Karpas-422 (cell line): ENCODE data around the gene SPACA7. TPM values are rescaled to one million over a fixed set of nuclear protein-coding genes. Genes with fewer than 3 reads are reported as not detected.
"Not testable (repeated sequence)": the region's sequence is repeated elsewhere in the genome, so short reads cannot be mapped to it uniquely, and the experiment has no call there.

Experiments used
- DNase-seq: peaks from one replicate; pipeline ENCODE4 v3.0.0-alpha.2; 2015
- H2AFZ ChIP-seq: fragments of 200-600 bp; sonication (generic); 2 replicates; pipeline ENCODE4 v1.6.1; 2014; ENCODE audit warnings: antibody characterized with exemption, low read length, mixed read lengths
- H3K27ac ChIP-seq: fragments of 200-600 bp; sonication (generic); 2 replicates; pipeline ENCODE4 v1.5.1; 2014; ENCODE audit warnings: mild to moderate bottlenecking, low read length, moderate library complexity
- H3K27me3 ChIP-seq: fragments of 200-600 bp; sonication (generic); 2 replicates; pipeline ENCODE4 v1.6.1; 2014; ENCODE audit warnings: low read length, mixed read lengths
- H3K36me3 ChIP-seq: fragments of 200-600 bp; sonication (generic); 2 replicates; pipeline ENCODE4 v1.6.1; 2014; ENCODE audit warnings: low read length, mixed read lengths; ENCODE audit not compliant: insufficient read depth
- H3K4me1 ChIP-seq: fragments of 200-600 bp; sonication (generic); 2 replicates; pipeline ENCODE4 v1.6.1; 2014; ENCODE audit warnings: mild to moderate bottlenecking, low read length, mixed read lengths
- H3K4me2 ChIP-seq: fragments of 200-600 bp; sonication (generic); 2 replicates; pipeline ENCODE4 v1.6.1; 2014; ENCODE audit warnings: low read length, low read depth, mild to moderate bottlenecking; ENCODE audit not compliant: poor library complexity, severe bottlenecking
- H3K4me3 ChIP-seq: fragments of 200-600 bp; sonication (generic); 2 replicates; pipeline ENCODE4 v1.5.1; 2014; ENCODE audit warnings: mild to moderate bottlenecking, antibody characterized with exemption, low read length, mixed read lengths
- H3K79me2 ChIP-seq: fragments of 200-600 bp; sonication (generic); 2 replicates; pipeline ENCODE4 v1.6.1; 2014; ENCODE audit warnings: mild to moderate bottlenecking, low read length, mixed read lengths
- H3K9ac ChIP-seq: fragments of 200-600 bp; sonication (generic); 2 replicates; pipeline ENCODE4 v1.6.0; 2014; ENCODE audit warnings: low read length
- H3K9me2 ChIP-seq: fragments of 200-600 bp; sonication (generic), shearing (Covaris generic); replicated peaks from 2 replicates; pipeline ENCODE4 v1.6.0; 2014; ENCODE audit warnings: mild to moderate bottlenecking, low read length, moderate library complexity; ENCODE audit not compliant: insufficient read depth
- H3K9me3 ChIP-seq: fragments of 300-700, 200-600 bp; sonication (generic); 2 replicates; pipeline ENCODE4 v1.6.1; 2014; ENCODE audit warnings: low read length, mixed read lengths
- H4K20me1 ChIP-seq: fragments of 200-600 bp; sonication (generic); 2 replicates; pipeline ENCODE4 v1.6.1; 2014; ENCODE audit warnings: mild to moderate bottlenecking, antibody characterized with exemption, low read length, low read depth; ENCODE audit not compliant: insufficient read depth
- total RNA-seq: library from RNA; depleted of rRNA; stranded (reverse); fragments of >200 nt; shearing (Covaris generic); gene quantifications from 2 replicates; pipeline ENCODE4 v1.2.3, GENCODE V29; 2014; ENCODE audit warnings: low replicate concordance

Gene SPACA7
- total RNA-seq, 1 experiment from 2014 or later: not detected

- Histone ChIP-seq H3K9me3 (peaks cover 2% of the 10 kb centered on the region; the same call in 1 of the 2 replicates), H3K4me1 (peaks cover 60% of the 10 kb centered on the region), H3K9ac (peak overlapping the region; percentile 18; the same call in 1 of the 2 replicates), H3K27me3 (no peaks in the 10 kb centered on the region), H4K20me1 (no peaks in the 10 kb centered on the region), H3K79me2 (no peaks in the 10 kb centered on the region), H3K4me3 (no peak overlapping the region), H3K27ac (peak overlapping the region; percentile 96), H2AFZ (no peak overlapping the region), H3K4me2 (no peak overlapping the region), H3K9me2 (no peaks in the 10 kb centered on the region), H3K36me3 (peaks cover 3% of the 10 kb centered on the region; the same call in 1 of the 2 replicates)
- DNase-seq: no peak
Measured at GRCh38 chr13:112374271-112374670, 1.9 kb upstream of the SPACA7 start.

DNA sequence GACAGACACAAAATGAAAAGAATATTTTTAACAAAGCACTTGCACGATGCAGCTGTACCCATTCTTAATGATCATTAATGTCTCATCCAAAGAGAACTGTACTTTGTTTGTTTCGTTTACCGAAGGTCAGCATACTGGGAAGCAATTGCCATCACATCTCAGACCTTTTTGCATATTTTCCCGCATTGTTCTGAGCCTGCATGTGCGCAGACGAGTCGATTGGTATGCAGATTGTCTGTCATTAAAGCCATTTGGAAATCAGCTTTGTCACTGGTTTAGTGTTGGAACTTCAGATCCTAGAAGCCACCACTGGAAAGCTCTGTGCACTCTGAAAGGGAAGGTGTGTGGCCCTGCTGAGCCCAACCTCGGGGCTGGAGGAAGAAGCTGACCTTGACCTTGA lies 15.6 kb downstream of the SPACA7 start:
- no peaks in the 10 kb centered on the region for H3K79me2 ChIP-seq
- H3K9me2 ChIP-seq: no peaks in the 10 kb centered on the region
- DNase-seq: no peak
- H3K4me3 ChIP-seq: no peak overlapping the region
- H4K20me1 ChIP-seq: no peaks in the 10 kb centered on the region
- no peak overlapping the region for H3K9ac ChIP-seq
- H3K4me2 ChIP-seq: no peak overlapping the region
- H3K9me3 ChIP-seq: no peaks in the 10 kb centered on the region
- H3K27me3 ChIP-seq: no peaks in the 10 kb centered on the region
- no peaks in the 10 kb centered on the region for H3K36me3 ChIP-seq
- H2AFZ ChIP-seq: no peak overlapping the region
- H3K4me1 ChIP-seq: peaks cover 20% of the 10 kb centered on the region
- H3K27ac ChIP-seq: no peak overlapping the region

GRCh38 chr13:112392719-112393118 lies 16.6 kb downstream of the SPACA7 start:
- no peak overlapping the region for H3K27ac ChIP-seq
- no peak overlapping the region for H3K4me2 ChIP-seq
- no peak overlapping the region for H3K4me3 ChIP-seq
- no peaks in the 10 kb centered on the region for H3K9me3 ChIP-seq
- H4K20me1 ChIP-seq: no peaks in the 10 kb centered on the region
- H3K9ac ChIP-seq: no peak overlapping the region
- no peaks in the 10 kb centered on the region for H3K9me2 ChIP-seq
- no peaks in the 10 kb centered on the region for H3K27me3 ChIP-seq
- H2AFZ ChIP-seq: no peak overlapping the region
- no peaks in the 10 kb centered on the region for H3K36me3 ChIP-seq
- DNase-seq: peak; percentile 48
- H3K79me2 ChIP-seq: no peaks in the 10 kb centered on the region
- H3K4me1 ChIP-seq: peaks cover 18% of the 10 kb centered on the region

DNA sequence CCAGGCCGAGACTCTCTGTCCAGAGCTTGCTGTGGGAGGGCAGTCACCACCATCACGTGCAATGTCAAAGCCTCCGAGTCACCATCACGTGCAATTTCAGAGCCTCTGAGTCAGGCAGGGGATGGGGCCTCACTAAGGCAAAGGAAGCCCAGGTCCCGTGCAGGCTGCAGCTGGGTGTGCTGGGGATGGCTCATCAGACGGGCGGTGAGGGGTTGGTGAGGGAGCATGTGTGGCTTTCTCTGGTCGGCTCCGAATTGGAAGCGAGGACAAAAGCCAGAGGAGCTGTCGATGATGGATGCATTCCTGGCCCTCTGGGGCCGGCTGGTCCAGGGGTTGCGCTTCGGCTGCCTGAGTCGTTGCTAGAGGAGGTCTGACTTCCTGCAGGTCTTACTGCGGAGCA lies 18.9 kb downstream of the SPACA7 start:
- not testable (repeated sequence) for H3K27ac ChIP-seq, H3K4me3 ChIP-seq, H3K4me1 ChIP-seq, H4K20me1 ChIP-seq, H3K9ac ChIP-seq, H3K9me2 ChIP-seq, H3K9me3 ChIP-seq, H3K4me2 ChIP-seq, H3K36me3 ChIP-seq, DNase-seq, H2AFZ ChIP-seq, H3K27me3 ChIP-seq, H3K79me2 ChIP-seq

GRCh38 chr13:112395941-112396340 lies 19.8 kb downstream of the SPACA7 start:
- not testable (repeated sequence) for H3K4me1 ChIP-seq, H3K9me2 ChIP-seq, H3K9ac ChIP-seq, H4K20me1 ChIP-seq, H3K4me2 ChIP-seq, H3K4me3 ChIP-seq, DNase-seq, H3K27me3 ChIP-seq, H3K79me2 ChIP-seq, H2AFZ ChIP-seq, H3K36me3 ChIP-seq, H3K9me3 ChIP-seq, H3K27ac ChIP-seq

DNA sequence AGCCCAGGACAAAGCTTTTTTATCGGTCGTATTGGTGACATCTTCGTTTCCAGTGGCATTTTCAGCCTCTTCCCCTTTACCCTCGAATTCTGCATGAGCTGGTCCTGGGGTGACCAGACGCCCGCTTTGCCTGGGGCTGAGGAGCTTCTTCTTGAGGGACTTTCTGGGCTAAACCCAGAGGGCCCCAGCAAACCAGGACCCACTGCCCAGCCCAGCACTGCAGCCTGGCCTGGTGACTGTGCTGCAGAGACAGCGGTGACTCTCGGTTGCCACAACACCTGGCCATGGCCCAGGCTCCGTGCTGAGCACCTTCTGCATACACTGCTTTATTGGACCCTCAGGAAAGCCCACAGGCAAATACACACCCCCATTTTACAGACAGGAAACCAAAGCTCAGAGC lies 21.0 kb downstream of the SPACA7 start:
- H3K4me1 ChIP-seq: peaks cover 8% of the 10 kb centered on the region
- H3K9me2 ChIP-seq: no peaks in the 10 kb centered on the region

GRCh38 chr13:112398347-112398746 lies 22.2 kb downstream of the SPACA7 start:
- H3K9ac ChIP-seq, H3K4me2 ChIP-seq, H3K36me3 ChIP-seq, H3K4me3 ChIP-seq, H3K9me2 ChIP-seq, H3K9me3 ChIP-seq, H3K79me2 ChIP-seq, H2AFZ ChIP-seq, DNase-seq, H3K27me3 ChIP-seq, H3K27ac ChIP-seq, H3K4me1 ChIP-seq, H4K20me1 ChIP-seq: not testable (repeated sequence)

More for the DNA sequence above, 21.0 kb downstream of the SPACA7 start:
- Histone ChIP-seq H3K9ac (no peak overlapping the region), H3K4me2 (no peak overlapping the region), H2AFZ (no peak overlapping the region), H3K27ac (no peak overlapping the region), H4K20me1 (no peaks in the 10 kb centered on the region), H3K4me3 (no peak overlapping the region), H3K36me3 (no peaks in the 10 kb centered on the region), H3K27me3 (no peaks in the 10 kb centered on the region), H3K9me3 (no peaks in the 10 kb centered on the region), H3K79me2 (no peaks in the 10 kb centered on the region)
- no peak for DNase-seq

- not testable (repeated sequence) for H3K27me3 ChIP-seq, H4K20me1 ChIP-seq, H3K36me3 ChIP-seq, H3K9me2 ChIP-seq, H3K4me3 ChIP-seq, H3K79me2 ChIP-seq, H3K4me1 ChIP-seq, DNase-seq, H3K9ac ChIP-seq, H3K27ac ChIP-seq, H2AFZ ChIP-seq, H3K4me2 ChIP-seq, H3K9me3 ChIP-seq
Measured at GRCh38 chr13:112409828-112410227, 33.7 kb downstream of the SPACA7 start.

DNA sequence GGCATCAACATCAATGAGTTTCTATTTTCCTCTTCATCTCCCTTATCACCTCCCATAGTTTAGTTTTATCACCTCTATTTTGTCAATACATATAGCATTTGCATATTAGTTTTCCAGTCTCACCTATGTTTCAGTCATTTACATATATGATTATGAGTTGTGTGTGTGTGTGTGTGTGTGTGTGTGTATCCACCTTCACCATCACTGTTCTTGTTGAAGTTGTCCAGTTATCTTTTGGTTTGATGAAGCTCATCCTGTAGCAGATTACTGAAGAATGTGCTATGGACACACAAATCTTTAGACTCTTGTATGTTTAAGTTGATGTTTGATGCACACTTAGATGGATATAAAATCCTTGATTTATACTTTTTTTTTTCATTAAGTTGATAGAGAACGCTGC lies 40.5 kb downstream of the SPACA7 start:
- Histone ChIP-seq H3K27me3 (no peaks in the 10 kb centered on the region), H3K9ac (no peak overlapping the region), H3K4me3 (no peak overlapping the region), H3K36me3 (no peaks in the 10 kb centered on the region), H3K27ac (no peak overlapping the region), H3K79me2 (no peaks in the 10 kb centered on the region), H3K4me1 (no peaks in the 10 kb centered on the region), H3K9me3 (peaks cover 16% of the 10 kb centered on the region; the same call in 1 of the 2 replicates), H2AFZ (no peak overlapping the region), H4K20me1 (no peaks in the 10 kb centered on the region), H3K4me2 (no peak overlapping the region), H3K9me2 (no peaks in the 10 kb centered on the region)
- no peak for DNase-seq
